BLaER1 treated with 17β-estradiol and CSF1 and Interleukin-3, amounts not matched to agents 10 nM and 100 nM (cell line): ENCODE results near the gene GALNT2.

Source experiments
- H3K27ac ChIP-seq, 11 experiments: shearing (Covaris generic); formaldehyde crosslinking; 2 replicates each; pipeline ENCODE4 v1.8.1; 2022
- H3K27me3 ChIP-seq, 11 experiments: shearing (Covaris generic); formaldehyde crosslinking; 2 replicates each; pipeline ENCODE4 v1.8.1; 2022
- H3K36me3 ChIP-seq, 11 experiments: shearing (Covaris generic); formaldehyde crosslinking; 2 replicates each; pipeline ENCODE4 v1.8.1; 2022
- H3K4me1 ChIP-seq, 10 experiments: shearing (Covaris generic); formaldehyde crosslinking; 2 replicates each; pipeline ENCODE4 v1.8.1; 2022
- H3K4me2 ChIP-seq, 11 experiments: shearing (Covaris generic); formaldehyde crosslinking; 2 replicates each; pipeline ENCODE4 v1.8.1; 2022
- H3K4me3 ChIP-seq, 10 experiments: shearing (Covaris generic); formaldehyde crosslinking; 2 replicates each; pipeline ENCODE4 v1.8.1; 2022
- H3K9ac ChIP-seq, 11 experiments: shearing (Covaris generic); formaldehyde crosslinking; 2 replicates each; pipeline ENCODE4 v1.8.1; 2022
- H3K9me3 ChIP-seq, 11 experiments: shearing (Covaris generic); formaldehyde crosslinking; replicated peaks in 1 of 11; 2 replicates each; pipeline ENCODE4 v1.8.1; 2022
- H4K20me1 ChIP-seq, 11 experiments: shearing (Covaris generic); formaldehyde crosslinking; 2 replicates each; pipeline ENCODE4 v1.8.1; 2022
- Cebpa-rat ChIP-seq, 11 experiments: shearing (Covaris generic); IDR thresholded peaks; 2 replicates each; pipeline ENCODE4 v1.8.1; 2022

The GALNT2 gene

GRCh38 chr1:230048322-230048721 lies 18.7 kb upstream of the GALNT2 start:
- H3K4me1 ChIP-seq = peaks cover 0 to 10% (median 6%) of the 10 kb centered on the region in 10 experiments; a peak in 9 of 20 replicates
- no peak overlapping the region for H3K27ac ChIP-seq
- H3K4me2 ChIP-seq = no peak overlapping the region
- H3K36me3 ChIP-seq = no peaks in the 10 kb centered on the region
- H3K27me3 ChIP-seq = no peaks in the 10 kb centered on the region
- H3K9me3 ChIP-seq = peaks cover 0 to 4% (median 0%) of the 10 kb centered on the region in 11 experiments; a peak in 1 of 22 replicates
- H3K4me3 ChIP-seq = no peak overlapping the region
- H3K9ac ChIP-seq = no peak overlapping the region
- no peaks in the 10 kb centered on the region for H4K20me1 ChIP-seq
- TF ChIP-seq Cebpa-rat (IDR thresholded peaks at IDR 0.05) = no peak

GRCh38 chr1:230048922-230049321 lies 18.1 kb upstream of the GALNT2 start:
- no peaks in the 10 kb centered on the region for H3K27me3 ChIP-seq

GRCh38 chr1:230049731-230050130 lies 17.3 kb upstream of the GALNT2 start:
- H3K9me3 ChIP-seq = peaks cover 0 to 4% (median 0%) of the 10 kb centered on the region in 11 experiments; a peak in 1 of 22 replicates
- H3K36me3 ChIP-seq = no peaks in the 10 kb centered on the region
- H3K9ac ChIP-seq = no peak overlapping the region
- H3K27ac ChIP-seq = no peak overlapping the region
- H3K27me3 ChIP-seq = no peaks in the 10 kb centered on the region
- no peaks in the 10 kb centered on the region for H4K20me1 ChIP-seq
- no peak overlapping the region for H3K4me3 ChIP-seq
- TF ChIP-seq Cebpa-rat (IDR thresholded peaks at IDR 0.05) = no peak
- H3K4me2 ChIP-seq = no peak overlapping the region
- H3K4me1 ChIP-seq = peaks cover 0 to 8% (median 6%) of the 10 kb centered on the region in 10 experiments; a peak in 8 of 20 replicates

More at GRCh38 chr1:230048922-230049321, 18.1 kb upstream of the GALNT2 start:
- Histone ChIP-seq H3K4me3 (no peak overlapping the region), H3K27ac (no peak overlapping the region), H4K20me1 (no peaks in the 10 kb centered on the region), H3K9me3 (peaks cover 0 to 4% (median 0%) of the 10 kb centered on the region in 11 experiments; a peak in 1 of 22 replicates), H3K9ac (no peak overlapping the region), H3K4me1 (peaks cover 0 to 10% (median 6%) of the 10 kb centered on the region in 10 experiments; a peak in 8 of 20 replicates), H3K36me3 (no peaks in the 10 kb centered on the region), H3K4me2 (no peak overlapping the region)
- TF ChIP-seq Cebpa-rat (IDR thresholded peaks at IDR 0.05) = no peak

GRCh38 chr1:230050973-230051735 lies 15.9 kb upstream of the GALNT2 start:
- no peak for TF ChIP-seq Cebpa-rat (IDR thresholded peaks at IDR 0.05)
- H3K9me3 ChIP-seq = peaks cover 0 to 4% (median 0%) of the 10 kb centered on the region in 11 experiments; a peak in 1 of 22 replicates
- H3K4me2 ChIP-seq = no peak overlapping the region
- no peak overlapping the region for H3K27ac ChIP-seq
- H3K4me1 ChIP-seq = no peaks in the 10 kb centered on the region
- H3K9ac ChIP-seq = no peak overlapping the region
- H3K36me3 ChIP-seq = no peaks in the 10 kb centered on the region
- no peaks in the 10 kb centered on the region for H4K20me1 ChIP-seq
- H3K27me3 ChIP-seq = no peaks in the 10 kb centered on the region
- H3K4me3 ChIP-seq = no peak overlapping the region

- no peaks in the 10 kb centered on the region for H3K27me3 ChIP-seq
- H4K20me1 ChIP-seq = no peaks in the 10 kb centered on the region
- no peak for TF ChIP-seq Cebpa-rat (IDR thresholded peaks at IDR 0.05)
- no peak overlapping the region for H3K27ac ChIP-seq
- no peak overlapping the region for H3K4me2 ChIP-seq
- peaks cover 0 to 4% (median 0%) of the 10 kb centered on the region in 11 experiments; a peak in 1 of 22 replicates for H3K9me3 ChIP-seq
- H3K36me3 ChIP-seq = no peaks in the 10 kb centered on the region
- no peak overlapping the region for H3K9ac ChIP-seq
- H3K4me3 ChIP-seq = no peak overlapping the region
- 0 out of 20 replicates have a peak, but pooled peaks cover 0 to under 1% (median 0%) of the 10 kb centered on the region in 10 experiments for H3K4me1 ChIP-seq
Measured at GRCh38 chr1:230052018-230052417, 15.0 kb upstream of the GALNT2 start.

- no peak overlapping the region for H3K27ac ChIP-seq
- 0 out of 20 replicates have a peak, but pooled peaks cover 0 to 5% (median 0%) of the 10 kb centered on the region in 10 experiments for H3K4me1 ChIP-seq
- no peak overlapping the region for H3K4me2 ChIP-seq
- no peaks in the 10 kb centered on the region for H3K36me3 ChIP-seq
- H3K4me3 ChIP-seq = no peak overlapping the region
- TF ChIP-seq Cebpa-rat (IDR thresholded peaks at IDR 0.05) = no peak
- no peak overlapping the region for H3K9ac ChIP-seq
- peaks cover 0 to 4% (median 0%) of the 10 kb centered on the region in 11 experiments; a peak in 1 of 22 replicates for H3K9me3 ChIP-seq
- H4K20me1 ChIP-seq = no peaks in the 10 kb centered on the region
- H3K27me3 ChIP-seq = no peaks in the 10 kb centered on the region
Measured at GRCh38 chr1:230052665-230053064, 14.4 kb upstream of the GALNT2 start.

GRCh38 chr1:230054092-230054749 lies 12.8 kb upstream of the GALNT2 start:
- H3K27ac ChIP-seq = no peak overlapping the region
- H3K4me1 ChIP-seq = 0 out of 20 replicates have a peak, but pooled peaks cover 0 to 5% (median 0%) of the 10 kb centered on the region in 10 experiments
- no peaks in the 10 kb centered on the region for H3K36me3 ChIP-seq
- no peak overlapping the region for H3K9ac ChIP-seq
- H3K27me3 ChIP-seq = no peaks in the 10 kb centered on the region
- H3K9me3 ChIP-seq = peaks cover 0 to 4% (median 0%) of the 10 kb centered on the region in 11 experiments; a peak in 1 of 22 replicates
- no peak for TF ChIP-seq Cebpa-rat (IDR thresholded peaks at IDR 0.05)
- no peak overlapping the region for H3K4me2 ChIP-seq
- H3K4me3 ChIP-seq = no peak overlapping the region
- no peaks in the 10 kb centered on the region for H4K20me1 ChIP-seq

- H3K4me3 ChIP-seq = no peak overlapping the region
- H3K9ac ChIP-seq = no peak overlapping the region
- TF ChIP-seq Cebpa-rat (IDR thresholded peaks at IDR 0.05) = no peak
- 0 out of 20 replicates have a peak, but pooled peaks cover 0 to 5% (median 0%) of the 10 kb centered on the region in 10 experiments for H3K4me1 ChIP-seq
- H3K27ac ChIP-seq = no peak overlapping the region
- H3K27me3 ChIP-seq = no peaks in the 10 kb centered on the region
- peaks cover 3 to 8% (median 6%) of the 10 kb centered on the region in 11 experiments; a peak in 8 of 22 replicates for H3K9me3 ChIP-seq
- no peaks in the 10 kb centered on the region for H4K20me1 ChIP-seq
- H3K36me3 ChIP-seq = no peaks in the 10 kb centered on the region
- H3K4me2 ChIP-seq = no peak overlapping the region
Measured at GRCh38 chr1:230056098-230056497, 10.9 kb upstream of the GALNT2 start.

- no peaks in the 10 kb centered on the region for H3K27me3 ChIP-seq
- 0 out of 20 replicates have a peak, but pooled peaks cover 0 to 5% (median 0%) of the 10 kb centered on the region in 10 experiments for H3K4me1 ChIP-seq
- H4K20me1 ChIP-seq = no peaks in the 10 kb centered on the region
- TF ChIP-seq Cebpa-rat (IDR thresholded peaks at IDR 0.05) = no peak
- H3K4me3 ChIP-seq = no peak overlapping the region
- H3K27ac ChIP-seq = no peak overlapping the region
- no peak overlapping the region for H3K4me2 ChIP-seq
- no peaks in the 10 kb centered on the region for H3K36me3 ChIP-seq
- H3K9ac ChIP-seq = no peak overlapping the region
- H3K9me3 ChIP-seq = peaks cover 4 to 14% (median 8%) of the 10 kb centered on the region in 11 experiments; a peak in 11 of 22 replicates
Measured at GRCh38 chr1:230057100-230057499, 9.9 kb upstream of the GALNT2 start.
